ENCODE measurements around the gene MPL. TPM values are rescaled to one million over a fixed set of nuclear protein-coding genes. Genes with fewer than 3 reads are reported as not detected.

The MPL gene
- total RNA-seq, 2 experiments from 2014 or later, result not detected

- ChIA-PET POLR2A (no interaction called here), CTCF (no interaction called here)
- H3K9me3 Mint-ChIP-seq (ENCODE audit: low read depth), result no peaks in the 10 kb centered on the region
- no peak overlapping the region for H3K4me3 Mint-ChIP-seq
- H3K27me3 Mint-ChIP-seq, result no peaks in the 10 kb centered on the region
- peaks cover 3% of the 10 kb centered on the region for H3K36me3 Mint-ChIP-seq (ENCODE audit: low read depth)
- H3K27ac Mint-ChIP-seq, result no peak overlapping the region
- ATAC-seq (no peak), DNase-seq (no peak)
- intact Hi-C loops (cut with DNase I, micrococcal nuclease), result no loop called here
- peaks cover 16% of the 10 kb centered on the region for H3K4me1 Mint-ChIP-seq
Measured at GRCh38 chr1:43350976-43351375, 13.4 kb downstream of the MPL start.

- intact Hi-C loops (cut with DNase I, micrococcal nuclease), result no loop called here
- ChIA-PET CTCF (no interaction called here), POLR2A (no interaction called here)
- Mint-ChIP-seq H3K4me1 (peaks cover 16% of the 10 kb centered on the region), H3K27ac (no peak overlapping the region), H3K27me3 (no peaks in the 10 kb centered on the region), H3K36me3 (ENCODE audit: low read depth) (peaks cover 3% of the 10 kb centered on the region), H3K9me3 (ENCODE audit: low read depth) (no peaks in the 10 kb centered on the region), H3K4me3 (no peak overlapping the region)
- no peak for DNase-seq
- no peak for ATAC-seq
Measured at GRCh38 chr1:43351421-43352350, 14.1 kb downstream of the MPL start.

GRCh38 chr1:43352351-43352705 lies 14.7 kb downstream of the MPL start:
- CTCF ChIA-PET, result no interaction called here
- no peak overlapping the region for H3K27ac Mint-ChIP-seq

GRCh38 chr1:43352881-43353280 lies 15.3 kb downstream of the MPL start:
- ATAC-seq (no peak), DNase-seq (no peak)
- CTCF ChIA-PET, result interaction anchor here (0.9 kb wide), 1 partner anchor 62 kb away, joined by 3 read pairs; no protein-coding TSS in a partner anchor
- Mint-ChIP-seq H3K9me3 (ENCODE audit: low read depth) (no peaks in the 10 kb centered on the region), H3K27me3 (no peaks in the 10 kb centered on the region), H3K4me3 (no peak overlapping the region), H3K36me3 (ENCODE audit: low read depth) (peaks cover 6% of the 10 kb centered on the region), H3K4me1 (peaks cover 20% of the 10 kb centered on the region), H3K27ac (no peak overlapping the region)
- intact Hi-C loops (cut with DNase I, micrococcal nuclease), result no loop called here
- POLR2A ChIA-PET, result no interaction called here

More at GRCh38 chr1:43352351-43352705, 14.7 kb downstream of the MPL start:
- H3K4me1 Mint-ChIP-seq, result peaks cover 18% of the 10 kb centered on the region
- ATAC-seq, result no peak
- intact Hi-C loops (cut with DNase I, micrococcal nuclease), result no loop called here
- peaks cover 6% of the 10 kb centered on the region for H3K36me3 Mint-ChIP-seq (ENCODE audit: low read depth)
- H3K9me3 Mint-ChIP-seq (ENCODE audit: low read depth), result no peaks in the 10 kb centered on the region
- no peak for DNase-seq
- no peak overlapping the region for H3K4me3 Mint-ChIP-seq
- H3K27me3 Mint-ChIP-seq, result no peaks in the 10 kb centered on the region
- POLR2A ChIA-PET, result no interaction called here

GRCh38 chr1:43354471-43354870 lies 16.9 kb downstream of the MPL start:
- POLR2A ChIA-PET, result no interaction called here
- Mint-ChIP-seq H3K36me3 (ENCODE audit: low read depth) (peaks cover 10% of the 10 kb centered on the region), H3K27me3 (no peaks in the 10 kb centered on the region), H3K4me1 (peaks cover 11% of the 10 kb centered on the region), H3K9me3 (ENCODE audit: low read depth) (no peaks in the 10 kb centered on the region), H3K27ac (no peak overlapping the region), H3K4me3 (no peak overlapping the region)
- ATAC-seq (no peak), DNase-seq (no peak)
- intact Hi-C loops (cut with DNase I, micrococcal nuclease), result no loop called here
- CTCF ChIA-PET, result interaction anchor here (1.1 kb wide), 1 partner anchor 34 kb away, joined by 3 read pairs; no protein-coding TSS in a partner anchor

GRCh38 chr1:43354936-43355335 lies 17.3 kb downstream of the MPL start:
- intact Hi-C loops (cut with DNase I, micrococcal nuclease), result loop anchor here in 1 of 2 experiments (5.0 kb wide), 1 partner anchor 128 kb away; no protein-coding TSS in a partner anchor
- Mint-ChIP-seq H3K4me3 (no peak overlapping the region), H3K27ac (no peak overlapping the region), H3K4me1 (peaks cover 10% of the 10 kb centered on the region), H3K36me3 (ENCODE audit: low read depth) (peaks cover 14% of the 10 kb centered on the region), H3K27me3 (no peaks in the 10 kb centered on the region), H3K9me3 (ENCODE audit: low read depth) (no peaks in the 10 kb centered on the region)
- no peak for DNase-seq
- CTCF ChIA-PET, result no interaction called here
- ATAC-seq, result no peak
- POLR2A ChIA-PET, result no interaction called here

- intact Hi-C loops (cut with DNase I, micrococcal nuclease), result loop anchor here in 1 of 2 experiments (5.0 kb wide), 1 partner anchor 130 kb away; no protein-coding TSS in a partner anchor
- Mint-ChIP-seq H3K27ac (no peak overlapping the region), H3K36me3 (ENCODE audit: low read depth) (peaks cover 36% of the 10 kb centered on the region), H3K9me3 (ENCODE audit: low read depth) (no peaks in the 10 kb centered on the region), H3K4me3 (peak overlapping the region; percentile 97), H3K4me1 (peaks cover 28% of the 10 kb centered on the region), H3K27me3 (no peaks in the 10 kb centered on the region)
- no peak for ATAC-seq
- POLR2A ChIA-PET, result no interaction called here
- CTCF ChIA-PET, result interaction anchor here (0.7 to 2.4 kb wide), 5 partner anchors 11 to 1437 kb away, joined by 3 to 10 read pairs (median 4); partner anchors contain the start of genes ELOVL1 and MPL
- no peak for DNase-seq
Measured at GRCh38 chr1:43357251-43357650, 19.6 kb downstream of the MPL start.

- CTCF ChIA-PET, result interaction anchor here (0.6 to 2.4 kb wide), 11 partner anchors 10 to 291 kb away, joined by 3 to 10 read pairs (median 4); partner anchors contain the start of genes ELOVL1, KDM4A, MED8 and SZT2
- POLR2A ChIA-PET, result interaction anchor here (1.6 kb wide), 1 partner anchor 9 kb away, joined by 14 read pairs; the partner anchor contains the start of gene ELOVL1
Measured at GRCh38 chr1:43358121-43358745, 20.6 kb downstream of the MPL start.

GRCh38 chr1:43358746-43359693 lies 21.4 kb downstream of the MPL start, which contains the start of gene CDC20:
CDC20 (plus strand) TSS chr1:43358981; CDS start chr1:43359216, 235 bp downstream.
- DNase-seq, result peak; percentile 99
- peaks cover 50% of the 10 kb centered on the region for H3K36me3 Mint-ChIP-seq (ENCODE audit: low read depth)
- peak within 1 kb of the TSS; percentile 97 for H3K4me3 Mint-ChIP-seq
- CTCF ChIA-PET, result interaction anchor here (0.6 to 2.4 kb wide), 9 partner anchors 9 to 291 kb away, joined by 3 to 10 read pairs (median 4); partner anchors contain the start of genes ELOVL1 and KDM4A
- H3K27me3 Mint-ChIP-seq, result no peaks in the 10 kb centered on the region
- H3K4me1 Mint-ChIP-seq, result peaks cover 32% of the 10 kb centered on the region
- POLR2A ChIA-PET, result interaction anchor here (1.6 kb wide), 1 partner anchor 9 kb away, joined by 14 read pairs; the partner anchor contains the start of gene ELOVL1
- intact Hi-C loops (cut with DNase I, micrococcal nuclease), result loop anchor here (1.0 to 5.0 kb wide), 12 partner anchors 9 to 588 kb away; partner anchors contain the start of genes ELOVL1 (in 2 of the 2), CFAP57 (in 1 of the 2), EBNA1BP2 (in 1 of the 2) and IPO13 (in 1 of the 2)
- ATAC-seq, result peak; percentile 99
- peak within 1 kb of the TSS; percentile 93 for H3K27ac Mint-ChIP-seq
- H3K9me3 Mint-ChIP-seq (ENCODE audit: low read depth), result no peaks in the 10 kb centered on the region

More at GRCh38 chr1:43358121-43358745, 20.6 kb downstream of the MPL start:
- H3K4me1 Mint-ChIP-seq, result peaks cover 30% of the 10 kb centered on the region
- peak overlapping the region; percentile 97 for H3K4me3 Mint-ChIP-seq
- ATAC-seq (peak; percentile 15), DNase-seq (peak; percentile 49)
- H3K27ac Mint-ChIP-seq, result peak overlapping the region; percentile 93
- intact Hi-C loops (cut with DNase I, micrococcal nuclease), result loop anchor here (1.0 to 5.0 kb wide), 12 partner anchors 9 to 589 kb away; partner anchors contain the start of genes ELOVL1 (in 2 of the 2), CFAP57 (in 1 of the 2), EBNA1BP2 (in 1 of the 2) and IPO13 (in 1 of the 2)
- H3K36me3 Mint-ChIP-seq (ENCODE audit: low read depth), result peaks cover 43% of the 10 kb centered on the region
- H3K9me3 Mint-ChIP-seq (ENCODE audit: low read depth), result no peaks in the 10 kb centered on the region
- H3K27me3 Mint-ChIP-seq, result no peaks in the 10 kb centered on the region

- ChIA-PET CTCF (interaction anchor here (1.0 kb wide), 1 partner anchor 31 kb away, joined by 3 read pairs; no protein-coding TSS in a partner anchor), POLR2A (no interaction called here)
- intact Hi-C loops (cut with DNase I, micrococcal nuclease), result loop anchor here (2.0 to 10.0 kb wide), 6 partner anchors 95 to 1275 kb away; partner anchors contain the start of genes CFAP57 (in 1 of the 2), EBNA1BP2 (in 1 of the 2), IPO13 (in 1 of the 2) and SLC6A9 (in 1 of the 2)
- Mint-ChIP-seq H3K9me3 (ENCODE audit: low read depth) (no peaks in the 10 kb centered on the region), H3K4me3 (peak overlapping the region; percentile 97), H3K27ac (peak overlapping the region; percentile 86), H3K4me1 (peaks cover 33% of the 10 kb centered on the region), H3K27me3 (no peaks in the 10 kb centered on the region), H3K36me3 (ENCODE audit: low read depth) (peaks cover 56% of the 10 kb centered on the region)
- DNase-seq, result no peak
- no peak for ATAC-seq
Measured at GRCh38 chr1:43359696-43360095, 22.1 kb downstream of the MPL start.
